ENCODE measurements around the gene TP53I3.

GRCh38 chr2:24082787-24083566 is 1.7 kb downstream of the TP53I3 start:
- TF ChIP-seq CTCF (IDR thresholded peaks at IDR 0.05): no peak
- no peak for TF ChIP-seq POLR2A (IDR thresholded peaks at IDR 0.05)
